Measurements from ENCODE around the gene CEMIP.

- TF ChIP-seq CTCF (IDR thresholded peaks at IDR 0.05) (no peak), POLR2A (IDR thresholded peaks at IDR 0.05) (no peak)
These were observed 37.1 kb upstream of the CEMIP start for GRCh38 chr15:80742081-80742480.
